GM18511 (cell line): ENCODE measurements around the gene ZNF738.
"Not testable (repeated sequence)": the region's sequence is repeated elsewhere in the genome, so short reads cannot be mapped to it uniquely, and the experiment has no call there.

Experiments
- ATAC-seq: cut with Tn5 transposase; IDR thresholded peaks from one replicate; pipeline ENCODE4 v1.9.1; 2021; ENCODE audit warnings: mild to moderate bottlenecking, moderate library complexity; ENCODE audit not compliant: unreplicated experiment

The ZNF738 gene

GRCh38 chr19:21358768-21359451 is at the start of gene ZNF738:
ZNF738 (plus strand) TSS chr19:21359000; CDS start chr19:21359141, 141 bp downstream.
- peak; percentile 97 for ATAC-seq

GRCh38 chr19:21312807-21313206 is 46.0 kb upstream of the ZNF738 start:
- ATAC-seq: not testable (repeated sequence)

- no peak for ATAC-seq
These were observed 44.1 kb upstream of the ZNF738 start for GRCh38 chr19:21314676-21315075.

- no peak for ATAC-seq
These were observed 41.0 kb upstream of the ZNF738 start for GRCh38 chr19:21317821-21318220.

- ATAC-seq: no peak
These were observed 37.7 kb upstream of the ZNF738 start for GRCh38 chr19:21321134-21321533.

GRCh38 chr19:21321996-21322395 is 36.8 kb upstream of the ZNF738 start:
- ATAC-seq: no peak

GRCh38 chr19:21322528-21322927 is 36.3 kb upstream of the ZNF738 start:
- no peak for ATAC-seq

- no peak for ATAC-seq
These were observed 35.8 kb upstream of the ZNF738 start for GRCh38 chr19:21323000-21323399.

GRCh38 chr19:21326169-21326568 is 32.6 kb upstream of the ZNF738 start:
- ATAC-seq: no peak

GRCh38 chr19:21328406-21328805 is 30.4 kb upstream of the ZNF738 start:
- no peak for ATAC-seq

GRCh38 chr19:21328885-21329605 is 29.8 kb upstream of the ZNF738 start, which contains the start of gene ZNF708:
ZNF708 (minus strand) TSS chr19:21329410; CDS start chr19:21329212, 198 bp downstream.
- peak; percentile 100 for ATAC-seq

GRCh38 chr19:21335721-21336120 is 23.1 kb upstream of the ZNF738 start:
- ATAC-seq: no peak

- ATAC-seq: not testable (repeated sequence)
These were observed 14.0 kb upstream of the ZNF738 start for GRCh38 chr19:21344841-21345240.

- ATAC-seq: no peak
These were observed 6.0 kb upstream of the ZNF738 start for GRCh38 chr19:21352830-21353229.

- no peak for ATAC-seq
These were observed 3.5 kb downstream of the ZNF738 start for GRCh38 chr19:21362291-21362690.

- ATAC-seq: no peak
These were observed 25.3 kb downstream of the ZNF738 start for GRCh38 chr19:21383980-21384582.

- ATAC-seq: no peak
These were observed 37.3 kb downstream of the ZNF738 start for GRCh38 chr19:21396121-21396520.

GRCh38 chr19:21396893-21397572 is 38.2 kb downstream of the ZNF738 start, which contains the start of gene ZNF493:
ZNF493 (plus strand) TSS chr19:21397133; CDS start chr19:21397238, 105 bp downstream.
- peak; percentile 100 for ATAC-seq

GRCh38 chr19:21398851-21399250 is 40.1 kb downstream of the ZNF738 start:
- no peak for ATAC-seq

- ATAC-seq: no peak
These were observed 43.6 kb downstream of the ZNF738 start for GRCh38 chr19:21402303-21402985.

- no peak for ATAC-seq
These were observed 51.4 kb downstream of the ZNF738 start for GRCh38 chr19:21410166-21410565.
